Upper lobe of right lung (tissue), 1 donor: ENCODE measurements around the gene CNTN4. TPM values are rescaled to one million over a fixed set of nuclear protein-coding genes. Genes with fewer than 3 reads are reported as not detected.

ENCODE experiments used
- ATAC-seq: fragments of 200-7000 bp; cut with Tn5 transposase; one replicate; pipeline ENCODE4 v1.9.1; 2020; ENCODE audit warnings: mild to moderate bottlenecking, moderate library complexity
- DNase-seq: peaks from one replicate; pipeline ENCODE4 v3.0.0-alpha.2; 2020
- H3K27ac ChIP-seq: fragments of 200-600 bp; one replicate; pipeline ENCODE4 v1.8.0; 2022
- H3K27me3 ChIP-seq: fragments of 200-600 bp; one replicate; pipeline ENCODE4 v1.8.0; 2022; ENCODE audit warnings: mild to moderate bottlenecking
- H3K36me3 ChIP-seq: fragments of 200-600 bp; one replicate; pipeline ENCODE4 v1.8.0; 2022
- H3K4me1 ChIP-seq: fragments of 200-600 bp; one replicate; pipeline ENCODE4 v1.8.0; 2022
- H3K4me3 ChIP-seq: fragments of 200-600 bp; one replicate; pipeline ENCODE4 v1.8.0; 2022; ENCODE audit warnings: mild to moderate bottlenecking
- H3K9me3 ChIP-seq: fragments of 200-600 bp; one replicate; pipeline ENCODE4 v1.8.0; 2022
- intact Hi-C: fragments of 100-400 bp; cut with DNase I; formaldehyde crosslinking; loops from one replicate; pipeline ENCODE4 v1.11.0; 2022
- total RNA-seq: library from RNA; stranded (reverse); fragmentation: NEBNext Ultra II Directional; extraction: Animal tissue kit (Norgen Biotek cat#: 25700); gene quantifications from one replicate; pipeline ENCODE4 v1.2.1, GENCODE V29; 2021
- TF ChIP-seq, protein P1 (sequence below): fragments of 200-600 bp; IDR thresholded peaks from one replicate; pipeline ENCODE4 v1.8.0; 2022; ENCODE audit warnings: antibody characterized with exemption
- donor health status: DM: no; HTN: yes; CAD: no; lungs with severe emphysema.

CNTN4 gene
- total RNA-seq, 1 donor from 2014 or later = 11.3 TPM

DNA sequence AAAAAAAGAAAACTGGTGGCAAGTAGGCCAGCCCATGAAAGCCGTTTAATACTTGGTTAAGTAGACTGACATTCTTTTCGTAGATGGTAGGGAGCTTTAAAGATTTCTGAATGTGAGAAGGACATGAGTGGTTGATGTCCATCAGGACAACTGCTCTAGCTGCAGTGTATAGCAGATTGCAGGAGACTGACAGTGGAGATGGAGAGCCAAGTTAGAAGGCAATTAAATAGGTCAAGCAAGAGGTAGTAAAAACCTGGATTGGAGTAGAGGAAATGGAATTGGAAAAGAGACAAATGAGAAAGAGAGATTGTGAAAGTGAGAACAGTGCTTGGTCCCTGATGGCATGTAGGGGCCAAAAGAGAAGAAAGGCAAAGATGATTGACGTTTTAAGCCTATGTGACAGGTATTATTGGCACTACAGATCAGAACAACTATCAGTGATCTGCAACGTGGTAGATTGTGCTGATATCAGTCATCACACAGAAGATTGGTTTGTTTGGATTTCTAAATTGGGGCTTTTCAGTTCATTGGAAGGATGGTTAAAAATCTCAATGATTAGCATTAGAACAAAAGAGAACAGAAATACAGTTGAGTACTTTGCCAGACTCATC lies 74.0 kb downstream of the CNTN4 start:
- H3K4me3 ChIP-seq = no peak overlapping the region
- DNase-seq = no peak
- H3K9me3 ChIP-seq = no peaks in the 10 kb centered on the region
- H3K4me1 ChIP-seq = no peaks in the 10 kb centered on the region
- H3K36me3 ChIP-seq = no peaks in the 10 kb centered on the region
- no peak overlapping the region for H3K27ac ChIP-seq
- ATAC-seq = no peak
- TF ChIP-seq, protein P1, sequence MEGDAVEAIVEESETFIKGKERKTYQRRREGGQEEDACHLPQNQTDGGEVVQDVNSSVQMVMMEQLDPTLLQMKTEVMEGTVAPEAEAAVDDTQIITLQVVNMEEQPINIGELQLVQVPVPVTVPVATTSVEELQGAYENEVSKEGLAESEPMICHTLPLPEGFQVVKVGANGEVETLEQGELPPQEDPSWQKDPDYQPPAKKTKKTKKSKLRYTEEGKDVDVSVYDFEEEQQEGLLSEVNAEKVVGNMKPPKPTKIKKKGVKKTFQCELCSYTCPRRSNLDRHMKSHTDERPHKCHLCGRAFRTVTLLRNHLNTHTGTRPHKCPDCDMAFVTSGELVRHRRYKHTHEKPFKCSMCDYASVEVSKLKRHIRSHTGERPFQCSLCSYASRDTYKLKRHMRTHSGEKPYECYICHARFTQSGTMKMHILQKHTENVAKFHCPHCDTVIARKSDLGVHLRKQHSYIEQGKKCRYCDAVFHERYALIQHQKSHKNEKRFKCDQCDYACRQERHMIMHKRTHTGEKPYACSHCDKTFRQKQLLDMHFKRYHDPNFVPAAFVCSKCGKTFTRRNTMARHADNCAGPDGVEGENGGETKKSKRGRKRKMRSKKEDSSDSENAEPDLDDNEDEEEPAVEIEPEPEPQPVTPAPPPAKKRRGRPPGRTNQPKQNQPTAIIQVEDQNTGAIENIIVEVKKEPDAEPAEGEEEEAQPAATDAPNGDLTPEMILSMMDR = no peak
- intact Hi-C loops = no loop called here
- H3K27me3 ChIP-seq = no peaks in the 10 kb centered on the region

DNA sequence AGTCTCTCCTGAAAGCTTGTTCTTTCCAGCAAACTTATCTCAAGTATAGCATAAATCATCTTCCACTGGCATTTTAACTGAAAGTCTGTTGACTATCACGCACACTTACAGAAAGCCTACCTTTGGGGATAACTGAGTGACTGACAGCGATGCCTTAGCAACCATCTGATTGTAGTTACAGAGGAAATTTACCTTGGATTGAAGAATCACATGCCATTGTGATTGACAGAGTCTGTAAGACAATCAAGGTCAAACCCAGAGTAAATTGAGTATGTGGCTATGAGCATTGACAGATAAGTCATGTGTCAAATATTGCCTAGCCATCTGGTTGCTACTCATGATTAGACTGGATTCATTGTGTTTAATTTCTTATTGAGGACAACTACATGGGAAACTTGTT lies 82.0 kb downstream of the CNTN4 start:
- ATAC-seq (no peak), DNase-seq (no peak)
- no peak overlapping the region for H3K27ac ChIP-seq
- no peak overlapping the region for H3K4me3 ChIP-seq
- H3K4me1 ChIP-seq = no peaks in the 10 kb centered on the region
- intact Hi-C loops = no loop called here
- TF ChIP-seq, protein P1 = no peak
- H3K27me3 ChIP-seq = no peaks in the 10 kb centered on the region
- H3K36me3 ChIP-seq = no peaks in the 10 kb centered on the region
- H3K9me3 ChIP-seq = no peaks in the 10 kb centered on the region

DNA sequence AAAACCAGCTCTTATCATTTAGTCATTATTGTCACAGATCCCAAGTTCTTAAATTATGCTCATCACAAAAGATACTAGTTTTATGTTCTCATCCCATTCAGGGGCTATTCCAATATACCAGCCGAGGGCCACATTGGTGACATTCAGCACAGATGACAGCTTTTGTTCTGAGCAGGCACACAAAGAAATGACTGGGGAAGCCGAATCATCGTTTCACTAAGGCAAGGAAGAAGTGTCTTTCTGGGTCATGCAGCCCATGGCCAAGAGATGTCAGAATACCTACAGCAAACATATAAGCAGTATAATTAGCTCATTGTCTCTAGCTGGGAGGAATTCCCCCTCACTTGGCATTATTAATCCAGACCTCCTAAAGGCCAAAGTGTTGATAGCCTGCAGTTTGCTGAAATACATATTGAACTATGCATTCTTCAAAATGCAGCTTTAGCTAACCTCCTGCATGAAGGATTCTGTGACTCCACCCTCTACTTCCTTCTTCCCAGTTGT lies 100.2 kb downstream of the CNTN4 start:
- Histone ChIP-seq H3K9me3 (no peaks in the 10 kb centered on the region), H3K27ac (no peak overlapping the region), H3K4me3 (no peak overlapping the region), H3K4me1 (no peaks in the 10 kb centered on the region), H3K36me3 (no peaks in the 10 kb centered on the region), H3K27me3 (no peaks in the 10 kb centered on the region)
- TF ChIP-seq, protein P1 = no peak
- no peak for DNase-seq
- no peak for ATAC-seq
- intact Hi-C loops = no loop called here

DNA sequence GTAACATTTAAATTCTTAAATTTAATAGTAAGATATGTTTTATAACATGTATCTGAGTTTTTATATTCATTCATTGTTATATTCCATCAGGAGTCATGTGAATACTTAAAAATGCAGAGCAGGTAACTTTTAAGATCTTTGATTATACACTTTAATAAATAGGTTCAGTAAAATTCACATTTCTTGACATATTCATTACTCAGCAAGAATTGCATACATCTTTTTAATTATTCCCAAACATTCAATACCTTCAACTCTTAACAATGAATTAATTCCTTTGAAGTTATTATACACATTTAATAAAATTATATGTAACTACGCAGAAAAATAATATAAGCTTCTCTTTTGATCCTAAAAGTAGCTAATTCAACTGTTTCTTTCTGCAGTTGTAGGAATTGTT lies 105.4 kb downstream of the CNTN4 start:
- H3K4me3 ChIP-seq = no peak overlapping the region
- no peak overlapping the region for H3K27ac ChIP-seq
- no peaks in the 10 kb centered on the region for H3K9me3 ChIP-seq
- intact Hi-C loops = no loop called here
- no peak for DNase-seq
- no peaks in the 10 kb centered on the region for H3K36me3 ChIP-seq
- H3K4me1 ChIP-seq = no peaks in the 10 kb centered on the region
- TF ChIP-seq, protein P1 = no peak
- H3K27me3 ChIP-seq = no peaks in the 10 kb centered on the region
- ATAC-seq = no peak

DNA sequence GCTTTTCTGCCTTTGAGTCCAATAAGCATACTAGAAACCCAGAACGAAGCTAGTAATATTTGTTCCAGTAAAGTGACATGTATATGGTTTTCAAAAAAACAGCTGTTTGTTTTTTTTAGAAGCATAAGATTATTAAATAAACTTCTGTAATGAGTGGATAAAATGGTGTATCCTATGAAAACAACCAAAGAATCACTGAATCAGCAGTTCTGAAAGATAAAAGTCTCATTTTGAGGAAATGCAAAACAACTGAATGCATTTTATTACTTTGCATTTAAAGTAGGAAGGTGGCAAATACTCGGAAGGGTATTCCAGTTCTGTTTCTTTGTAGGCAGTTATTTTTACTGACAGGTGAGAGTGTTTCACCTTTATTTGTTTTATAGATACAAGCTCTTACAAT lies 107.0 kb downstream of the CNTN4 start:
- H3K36me3 ChIP-seq = no peaks in the 10 kb centered on the region
- DNase-seq (no peak), ATAC-seq (no peak)
- H3K4me3 ChIP-seq = no peak overlapping the region
- TF ChIP-seq, protein P1 = no peak
- intact Hi-C loops = no loop called here
- no peaks in the 10 kb centered on the region for H3K4me1 ChIP-seq
- no peak overlapping the region for H3K27ac ChIP-seq
- no peaks in the 10 kb centered on the region for H3K9me3 ChIP-seq
- no peaks in the 10 kb centered on the region for H3K27me3 ChIP-seq

DNA sequence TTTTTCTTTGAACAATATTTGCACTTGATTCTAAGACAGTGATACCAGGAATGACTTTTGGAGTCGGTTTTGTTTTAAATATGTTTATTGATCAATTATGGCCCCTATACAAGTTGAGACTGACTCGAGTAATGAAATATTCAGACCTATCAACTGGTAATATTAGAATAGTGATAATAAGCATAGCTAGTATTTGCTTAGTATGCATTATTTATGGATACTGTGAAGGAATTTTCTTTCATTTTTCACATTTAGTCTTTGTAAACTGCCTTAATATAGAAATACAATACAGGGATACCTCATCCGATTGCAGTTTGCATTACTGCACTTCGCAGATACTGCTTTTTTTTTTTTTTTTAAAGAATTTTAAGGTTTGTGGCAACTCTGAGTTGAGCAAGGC lies 107.9 kb downstream of the CNTN4 start:
- TF ChIP-seq, protein P1 = no peak
- intact Hi-C loops = no loop called here
- Histone ChIP-seq H3K9me3 (no peaks in the 10 kb centered on the region), H3K4me1 (no peaks in the 10 kb centered on the region), H3K36me3 (no peaks in the 10 kb centered on the region), H3K4me3 (no peak overlapping the region), H3K27me3 (no peaks in the 10 kb centered on the region), H3K27ac (no peak overlapping the region)
- DNase-seq = no peak
- no peak for ATAC-seq
